HepG2 (cell line): ENCODE measurements around the gene RNASE7. TPM values are rescaled to one million over a fixed set of nuclear protein-coding genes. Genes with fewer than 3 reads are reported as not detected.

ENCODE experiments used
- ATAC-seq: fragments of 200-7000 bp; cut with Tn5 transposase; 3 replicates; pipeline ENCODE4 v1.9.1; 2020; ENCODE audit warnings: mild to moderate bottlenecking, moderate library complexity
- BruUV-seq: library from RNA; stranded (reverse); fragments of 400-500 nt; replicated peaks from 2 replicates; lab custom pipeline; 2021; lab: Mats Ljungman, UMichigan
- CTCF ChIA-PET: fragments of 300-600 bp; formaldehyde crosslinking; extraction: SDS; loops from one replicate; lab custom pipeline; 2021; ENCODE audit warnings: low total read pairs, inconsistent platforms, low intra/inter-chr PET ratio; lab: Yijun Ruan, JAX
- POLR2A ChIA-PET: fragments of 350-600 bp; sonication (Branson Sonifier 250); formaldehyde crosslinking; loops from one replicate; lab custom pipeline; 2020; ENCODE audit warnings: antibody characterized with exemption, inconsistent platforms; lab: Yijun Ruan, JAX
- DNase-seq: peaks from one replicate; pipeline ENCODE4 v3.0.0-alpha.2; 2015; ENCODE audit warnings: low spot score
- FAIRE-seq: peaks from 3 replicates; lab custom pipeline; 2011; peaks lifted over from hg19 to GRCh38; lab: Jason Lieb, UNC
- H2AFZ ChIP-seq: one replicate; pipeline ENCODE4 v1.6.1; 2011; ENCODE audit warnings: low read length, inconsistent platforms
- H3K27ac ChIP-seq: fragments of 300-600 bp; 3 replicates; pipeline ENCODE4 v1.8.0; 2011; ENCODE audit warnings: mixed run types, mild to moderate bottlenecking, mixed read lengths, low read length, inconsistent platforms; ENCODE audit not compliant: insufficient read depth; ENCODE audit errors: extremely low read length
- H3K27me3 ChIP-seq, 2 experiments: fragments of 200-600 bp in 1 of 2; 2 replicates in 1 of 2; 3 replicates in 1 of 2; pipeline versions ENCODE4 v1.6.0 to v1.8.0; 2011; ENCODE audit warnings: low read length in 2 of 2, mild to moderate bottlenecking in 2 of 2, moderate library complexity in 2 of 2, inconsistent platforms in 1 of 2; ENCODE audit not compliant: insufficient read depth in 2 of 2, control insufficient read depth in 1 of 2
- H3K36me3 ChIP-seq, 2 experiments: fragments of 200-600 bp in 1 of 2; replicated peaks in 1 of 2; 2 replicates in 1 of 2; 3 replicates in 1 of 2; pipeline versions ENCODE4 v1.5.1 to v1.8.0; 2011; ENCODE audit warnings: low read length in 2 of 2, inconsistent platforms in 1 of 2; ENCODE audit not compliant: insufficient read depth in 2 of 2, control insufficient read depth in 1 of 2
- H3K4me1 ChIP-seq: 2 replicates; pipeline ENCODE4 v1.5.1; 2012; ENCODE audit warnings: low read length, inconsistent platforms; ENCODE audit not compliant: insufficient read depth
- H3K4me2 ChIP-seq: 2 replicates; pipeline ENCODE4 v1.6.0; 2011; ENCODE audit warnings: low read depth, low read length, inconsistent platforms
- H3K4me3 ChIP-seq, 3 experiments: fragments of 200-600 bp in 1 of 3; sonication (generic), shearing (Covaris generic) in 1 of 3; replicated peaks in 1 of 3; 2 replicates each; pipeline ENCODE4 v1.5.1; 2011 to 2016; ENCODE audit warnings: low read length in 3 of 3, inconsistent platforms in 2 of 3, low read depth in 2 of 3, mild to moderate bottlenecking in 2 of 3, control low read depth in 1 of 3, mixed read lengths in 1 of 3; ENCODE audit not compliant: insufficient read depth in 1 of 3
- H3K79me2 ChIP-seq: one replicate; pipeline ENCODE4 v1.6.1; 2011; ENCODE audit warnings: low read length, inconsistent platforms; ENCODE audit not compliant: insufficient read depth
- H3K9ac ChIP-seq: 2 replicates; pipeline ENCODE4 v1.6.0; 2011; ENCODE audit warnings: mild to moderate bottlenecking, low read depth, low read length, inconsistent platforms; ENCODE audit not compliant: insufficient read depth
- H3K9me3 ChIP-seq: 2 replicates; pipeline ENCODE4 v1.5.1; 2012; ENCODE audit warnings: mild to moderate bottlenecking, low read length
- H4K20me1 ChIP-seq: 2 replicates; pipeline ENCODE4 v1.6.0; 2011; ENCODE audit warnings: inconsistent platforms, mild to moderate bottlenecking, low read length, moderate library complexity; ENCODE audit not compliant: insufficient read depth
- ATF1 ChIP-seq: IDR thresholded peaks from 2 replicates; pipeline ENCODE4 v1.6.1; 2016; ENCODE audit warnings: mild to moderate bottlenecking, control low read depth
- ATRX ChIP-seq: sonication (generic); formaldehyde crosslinking; IDR thresholded peaks from 2 replicates; pipeline ENCODE4 v1.4.0; 2020; ENCODE audit warnings: missing genetic modification reagents, borderline replicate concordance
- BCL6 ChIP-seq: IDR thresholded peaks from 2 replicates; pipeline ENCODE4 v1.6.1; 2016; ENCODE audit warnings: missing genetic modification reagents, missing compliant biosample characterization
- ELF3 ChIP-seq: IDR thresholded peaks from 2 replicates; pipeline ENCODE4 v1.6.1; 2016; ENCODE audit warnings: missing genetic modification reagents, missing compliant biosample characterization
- RFXAP ChIP-seq: sonication (generic); formaldehyde crosslinking; IDR thresholded peaks from 2 replicates; pipeline ENCODE4 v1.4.0; 2020; ENCODE audit warnings: missing genetic modification reagents, borderline replicate concordance
- RXRB ChIP-seq: IDR thresholded peaks from 2 replicates; pipeline ENCODE4 v1.6.1; 2016; ENCODE audit warnings: borderline replicate concordance, missing genetic modification reagents, missing compliant biosample characterization
- SMC3 ChIP-seq: IDR thresholded peaks from 2 replicates; pipeline ENCODE4 v1.6.1; 2011; ENCODE audit warnings: low read length, improper control_type of control experiment
- SPEN ChIP-seq: sonication (generic); formaldehyde crosslinking; IDR thresholded peaks from 2 replicates; pipeline ENCODE4 v1.5.1; 2020; ENCODE audit warnings: low read depth, mild to moderate bottlenecking, missing genetic modification reagents
- ZNF264 ChIP-seq: sonication (generic); formaldehyde crosslinking; IDR thresholded peaks from 2 replicates; pipeline ENCODE4 v1.4.0; 2020; ENCODE audit warnings: missing genetic modification reagents
- ZNF891 ChIP-seq: sonication (generic); formaldehyde crosslinking; IDR thresholded peaks from 2 replicates; pipeline ENCODE4 v1.5.0; 2020; ENCODE audit warnings: mild to moderate bottlenecking, missing genetic modification reagents
- WGBS: methylation state at CpG from one replicate; pipeline ENCODE4 v1.1.6; 2017; ENCODE audit warnings: low lambda C conversion rate; 5-methylcytosine and 5-hydroxymethylcytosine counted together
- in situ Hi-C: cut with HindIII; loops from 2 replicates; pipeline ENCODE4 v1.10.0; 2017; ENCODE audit warnings: low pct_unique_long_range_greater_than_20kb; ENCODE audit not compliant: extremely low pct_ligation_motif_present
- intact Hi-C: fragments of 100-400 bp; cut with micrococcal nuclease; formaldehyde crosslinking; loops from one replicate; pipeline ENCODE4 v1.10.0; 2022; ENCODE audit not compliant: unreplicated experiment
- polyA plus RNA-seq, 8 experiments: library from polyadenylated mRNA; depleted of rRNA in 3 of 8; stranded (reverse) in 7 of 8; unstranded in 1 of 8; fragments of >200 nt; fragmentation: Illumina TruSeq in 4 of 8; extraction: Trizol in 4 of 8; gene quantifications; 2 replicates each; pipeline versions ENCODE4 v1.2.1 to v1.2.3, GENCODE V29; 2011 to 2016; ENCODE audit warnings: low read depth in 4 of 8, missing spikeins in 1 of 8, mixed read lengths in 1 of 8; ENCODE audit not compliant: insufficient read depth in 1 of 8
- total RNA-seq, 5 experiments: library from RNA; depleted of rRNA; stranded (reverse); fragments of >200 nt; fragmentation: Illumina TruSeq; extraction: Trizol; gene quantifications; 2 replicates each; pipeline ENCODE4 v1.2.3, GENCODE V29; 2016; ENCODE audit warnings: low read depth in 1 of 5
- TF ChIP-seq, protein P1 (sequence below): sonication (generic); formaldehyde crosslinking; IDR thresholded peaks from 2 replicates; pipeline ENCODE4 v1.8.0; 2022; ENCODE audit warnings: mild to moderate bottlenecking, missing genetic modification reagents, moderate library complexity
- TF ChIP-seq, protein P2 (sequence below): sonication (generic); formaldehyde crosslinking; IDR thresholded peaks from 2 replicates; pipeline ENCODE4; 2020; ENCODE audit warnings: missing genetic modification reagents, mild to moderate bottlenecking, borderline replicate concordance
- TF ChIP-seq, protein P3 (sequence below): sonication (generic); formaldehyde crosslinking; IDR thresholded peaks from 2 replicates; pipeline ENCODE4 v1.4.0; 2020; ENCODE audit warnings: missing genetic modification reagents, borderline replicate concordance

RNASE7 gene
- total and polyA plus RNA-seq, 2 of the 13 experiments (the other 11 are each of a cell fraction or from before 2014, with no cell fraction given), result 0.04 TPM; not detected in 1

DNA sequence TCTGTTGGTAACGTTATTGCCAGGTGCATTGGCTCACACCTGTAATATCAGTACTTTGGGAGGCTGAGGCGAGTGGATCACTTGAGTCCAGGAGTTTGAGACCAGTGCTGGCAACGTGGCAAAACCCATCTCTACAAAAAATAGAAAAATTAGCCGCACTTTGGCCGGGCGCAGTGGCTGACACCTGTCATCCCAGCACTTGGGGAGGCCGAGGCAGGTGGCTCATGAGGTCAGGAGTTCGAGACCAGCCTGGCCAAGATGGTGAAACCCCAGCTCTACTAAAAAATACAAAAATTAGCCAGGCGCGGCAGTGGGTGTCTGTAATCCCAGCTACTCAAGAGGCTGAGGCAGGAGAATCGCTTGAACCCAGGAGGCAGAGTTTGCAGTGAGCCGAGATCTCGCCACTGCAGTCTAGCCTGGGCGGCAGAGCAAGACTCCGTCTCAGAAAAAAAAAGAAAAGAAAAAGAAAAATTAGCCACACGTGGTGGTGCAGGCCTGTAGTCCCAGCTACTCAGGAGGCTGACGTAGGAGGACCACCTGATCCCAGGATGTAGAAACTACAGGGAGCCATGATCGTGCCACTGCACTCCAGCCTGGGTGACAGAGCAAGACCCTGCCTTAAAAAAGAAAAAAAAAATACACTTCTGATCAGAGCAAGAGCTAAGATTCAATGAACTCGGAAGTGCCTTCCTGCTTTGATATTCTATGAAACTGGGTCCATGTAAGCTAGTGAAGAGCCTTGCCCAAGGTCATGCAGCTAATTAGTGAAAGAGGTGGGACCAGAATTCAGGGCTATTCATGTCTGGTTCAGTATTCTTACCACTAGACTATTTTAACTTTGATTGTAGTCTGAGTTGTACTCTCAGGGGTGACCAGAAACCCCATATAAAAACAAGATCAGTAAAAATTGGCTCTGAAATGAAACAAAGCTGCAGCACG lies 11.3 kb downstream of the RNASE7 start:
- H2AFZ ChIP-seq, result no peak overlapping the region
- no peaks in the 10 kb centered on the region for H3K27me3 ChIP-seq
- no peaks in the 10 kb centered on the region for H4K20me1 ChIP-seq
- no peaks in the 10 kb centered on the region for H3K9me3 ChIP-seq
- peak overlapping the region in 2 of 3 experiments; percentile 9 to 40; a peak in 1 of 6 replicates for H3K4me3 ChIP-seq
- TSS peak; percentile 75 for BruUV-seq
- peaks cover 98% of the 10 kb centered on the region for H3K4me1 ChIP-seq
- 75% methylated on average over 20 of the region's 20 CpGs for WGBS
- H3K4me2 ChIP-seq, result peak overlapping the region; percentile 71
- DNase-seq (peak; percentile 50), FAIRE-seq (no peak), ATAC-seq (peak; percentile 3)
- POLR2A ChIA-PET, result interaction anchor here (0.8 to 2.1 kb wide), 17 partner anchors 9 to 371 kb away, joined by 3 to 46 read pairs (median 9); partner anchors contain the start of genes ARHGEF40, NDRG2 and RNASE4
- no peaks in the 10 kb centered on the region for H3K36me3 ChIP-seq
- intact Hi-C loops, result loop anchor here (1.0 to 2.0 kb wide), 4 partner anchors 9 to 28 kb away; partner anchors contain the start of gene NDRG2
- in situ Hi-C loops, result no loop called here
- H3K9ac ChIP-seq, result peak overlapping the region; percentile 72
- CTCF ChIA-PET, result interaction anchor here (1.3 to 3.2 kb wide), 3 partner anchors 13 to 39 kb away, joined by 3 to 12 read pairs (median 6); no protein-coding TSS in a partner anchor
- no peaks in the 10 kb centered on the region for H3K79me2 ChIP-seq
- H3K27ac ChIP-seq, result peak overlapping the region; percentile 92
- TF ChIP-seq SPEN, result peak; percentile 20; the same call in 1 of the 2 replicates
- TF ChIP-seq SMC3, result no peak
- no peak for TF ChIP-seq ATF1 (CRISPR knock-in tag)
- no peak for TF ChIP-seq RFXAP (CRISPR knock-in tag)
- TF ChIP-seq ZNF891, result 0 out of 2 replicates have a peak, but pooled peaks have one; percentile 30
- TF ChIP-seq ZNF264, result peak; percentile 15; the same call in 1 of the 2 replicates
- TF ChIP-seq ATRX (CRISPR knock-in tag), result no peak
- TF ChIP-seq BCL6 (CRISPR knock-in tag), result 0 out of 2 replicates have a peak, but pooled peaks have one; percentile 12
- TF ChIP-seq, protein P1, sequence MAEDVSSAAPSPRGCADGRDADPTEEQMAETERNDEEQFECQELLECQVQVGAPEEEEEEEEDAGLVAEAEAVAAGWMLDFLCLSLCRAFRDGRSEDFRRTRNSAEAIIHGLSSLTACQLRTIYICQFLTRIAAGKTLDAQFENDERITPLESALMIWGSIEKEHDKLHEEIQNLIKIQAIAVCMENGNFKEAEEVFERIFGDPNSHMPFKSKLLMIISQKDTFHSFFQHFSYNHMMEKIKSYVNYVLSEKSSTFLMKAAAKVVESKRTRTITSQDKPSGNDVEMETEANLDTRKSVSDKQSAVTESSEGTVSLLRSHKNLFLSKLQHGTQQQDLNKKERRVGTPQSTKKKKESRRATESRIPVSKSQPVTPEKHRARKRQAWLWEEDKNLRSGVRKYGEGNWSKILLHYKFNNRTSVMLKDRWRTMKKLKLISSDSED, result no peak
- peak; percentile 22; the same call in 1 of the 2 replicates for TF ChIP-seq RXRB (CRISPR knock-in tag)
- TF ChIP-seq, protein P2, sequence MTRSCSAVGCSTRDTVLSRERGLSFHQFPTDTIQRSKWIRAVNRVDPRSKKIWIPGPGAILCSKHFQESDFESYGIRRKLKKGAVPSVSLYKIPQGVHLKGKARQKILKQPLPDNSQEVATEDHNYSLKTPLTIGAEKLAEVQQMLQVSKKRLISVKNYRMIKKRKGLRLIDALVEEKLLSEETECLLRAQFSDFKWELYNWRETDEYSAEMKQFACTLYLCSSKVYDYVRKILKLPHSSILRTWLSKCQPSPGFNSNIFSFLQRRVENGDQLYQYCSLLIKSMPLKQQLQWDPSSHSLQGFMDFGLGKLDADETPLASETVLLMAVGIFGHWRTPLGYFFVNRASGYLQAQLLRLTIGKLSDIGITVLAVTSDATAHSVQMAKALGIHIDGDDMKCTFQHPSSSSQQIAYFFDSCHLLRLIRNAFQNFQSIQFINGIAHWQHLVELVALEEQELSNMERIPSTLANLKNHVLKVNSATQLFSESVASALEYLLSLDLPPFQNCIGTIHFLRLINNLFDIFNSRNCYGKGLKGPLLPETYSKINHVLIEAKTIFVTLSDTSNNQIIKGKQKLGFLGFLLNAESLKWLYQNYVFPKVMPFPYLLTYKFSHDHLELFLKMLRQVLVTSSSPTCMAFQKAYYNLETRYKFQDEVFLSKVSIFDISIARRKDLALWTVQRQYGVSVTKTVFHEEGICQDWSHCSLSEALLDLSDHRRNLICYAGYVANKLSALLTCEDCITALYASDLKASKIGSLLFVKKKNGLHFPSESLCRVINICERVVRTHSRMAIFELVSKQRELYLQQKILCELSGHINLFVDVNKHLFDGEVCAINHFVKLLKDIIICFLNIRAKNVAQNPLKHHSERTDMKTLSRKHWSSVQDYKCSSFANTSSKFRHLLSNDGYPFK (CRISPR knock-in tag), result peak; percentile 62; the same call in 1 of the 2 replicates
- TF ChIP-seq, protein P3, sequence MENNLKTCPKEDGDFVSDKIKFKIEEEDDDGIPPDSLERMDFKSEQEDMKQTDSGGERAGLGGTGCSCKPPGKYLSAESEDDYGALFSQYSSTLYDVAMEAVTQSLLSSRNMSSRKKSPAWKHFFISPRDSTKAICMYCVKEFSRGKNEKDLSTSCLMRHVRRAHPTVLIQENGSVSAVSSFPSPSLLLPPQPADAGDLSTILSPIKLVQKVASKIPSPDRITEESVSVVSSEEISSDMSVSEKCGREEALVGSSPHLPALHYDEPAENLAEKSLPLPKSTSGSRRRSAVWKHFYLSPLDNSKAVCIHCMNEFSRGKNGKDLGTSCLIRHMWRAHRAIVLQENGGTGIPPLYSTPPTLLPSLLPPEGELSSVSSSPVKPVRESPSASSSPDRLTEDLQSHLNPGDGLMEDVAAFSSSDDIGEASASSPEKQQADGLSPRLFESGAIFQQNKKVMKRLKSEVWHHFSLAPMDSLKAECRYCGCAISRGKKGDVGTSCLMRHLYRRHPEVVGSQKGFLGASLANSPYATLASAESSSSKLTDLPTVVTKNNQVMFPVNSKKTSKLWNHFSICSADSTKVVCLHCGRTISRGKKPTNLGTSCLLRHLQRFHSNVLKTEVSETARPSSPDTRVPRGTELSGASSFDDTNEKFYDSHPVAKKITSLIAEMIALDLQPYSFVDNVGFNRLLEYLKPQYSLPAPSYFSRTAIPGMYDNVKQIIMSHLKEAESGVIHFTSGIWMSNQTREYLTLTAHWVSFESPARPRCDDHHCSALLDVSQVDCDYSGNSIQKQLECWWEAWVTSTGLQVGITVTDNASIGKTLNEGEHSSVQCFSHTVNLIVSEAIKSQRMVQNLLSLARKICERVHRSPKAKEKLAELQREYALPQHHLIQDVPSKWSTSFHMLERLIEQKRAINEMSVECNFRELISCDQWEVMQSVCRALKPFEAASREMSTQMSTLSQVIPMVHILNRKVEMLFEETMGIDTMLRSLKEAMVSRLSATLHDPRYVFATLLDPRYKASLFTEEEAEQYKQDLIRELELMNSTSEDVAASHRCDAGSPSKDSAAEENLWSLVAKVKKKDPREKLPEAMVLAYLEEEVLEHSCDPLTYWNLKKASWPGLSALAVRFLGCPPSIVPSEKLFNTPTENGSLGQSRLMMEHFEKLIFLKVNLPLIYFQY (CRISPR knock-in tag), result no peak
- TF ChIP-seq ELF3, result peak; percentile 35; the same call in 1 of the 2 replicates
